ACC112 (cell line): ENCODE results near the gene UBE2L6.
A peak's percentile ranks its signal among the peaks of the same experiment; 100 is the strongest.

Experiments used
- H2AFZ ChIP-seq: fragments of 200-600 bp; sonication (generic); one replicate; pipeline ENCODE4 v1.6.0; 2017; ENCODE audit warnings: antibody characterized with exemption, low read length; ENCODE audit not compliant: unreplicated experiment
- H3K27ac ChIP-seq: fragments of 200-600 bp; sonication (generic); 2 replicates; pipeline ENCODE4 v1.5.1; 2014; ENCODE audit warnings: low read depth, mild to moderate bottlenecking, antibody characterized with exemption, low read length, moderate library complexity
- H3K27me3 ChIP-seq: fragments of 200-600 bp; sonication (generic); 2 replicates; pipeline ENCODE4 v1.6.1; 2014; ENCODE audit warnings: mild to moderate bottlenecking, antibody characterized with exemption, low read length, moderate library complexity, mixed read lengths; ENCODE audit not compliant: insufficient read depth
- H3K36me3 ChIP-seq: fragments of 200-600 bp; sonication (generic); 2 replicates; pipeline ENCODE4 v1.6.1; 2016; ENCODE audit warnings: mild to moderate bottlenecking, antibody characterized with exemption, low read length, moderate library complexity, mixed read lengths; ENCODE audit not compliant: insufficient read depth
- H3K4me1 ChIP-seq: fragments of 200-600 bp; sonication (generic); one replicate; pipeline ENCODE4 v1.6.1; 2016; ENCODE audit warnings: low read length, mixed read lengths; ENCODE audit not compliant: insufficient read depth, unreplicated experiment, control insufficient read depth
- H3K4me3 ChIP-seq: fragments of 200-600 bp; sonication (generic); 2 replicates; pipeline ENCODE4 v1.5.1; 2014; ENCODE audit warnings: mild to moderate bottlenecking, low read depth, low read length
- H3K79me2 ChIP-seq: fragments of 200-600 bp; sonication (generic); one replicate; pipeline ENCODE4 v1.6.0; 2016; ENCODE audit warnings: low read length; ENCODE audit not compliant: control insufficient read depth, unreplicated experiment, insufficient read depth

Gene UBE2L6

GRCh38 chr11:57567515-57568329, at the start of gene UBE2L6:
Gene UBE2L6 (minus strand): TSS chr11:57567672. CDS start chr11:57567611, 61 bp downstream.
- 0 out of 2 replicates have a peak, but pooled peaks cover 3% of the 10 kb centered on the region for H3K36me3 ChIP-seq
- peak within 1 kb of the TSS; percentile 97 for H3K27ac ChIP-seq
- peaks cover 44% of the 10 kb centered on the region for H3K79me2 ChIP-seq
- H3K27me3 ChIP-seq: no peaks in the 10 kb centered on the region
- peak within 1 kb of the TSS; percentile 83 for H3K4me3 ChIP-seq
- peak within 1 kb of the TSS; percentile 55 for H2AFZ ChIP-seq
- H3K4me1 ChIP-seq: peaks cover 20% of the 10 kb centered on the region

GRCh38 chr11:57616595-57616994, 49.1 kb upstream of the UBE2L6 start:
- Histone ChIP-seq H3K27me3 (no peaks in the 10 kb centered on the region), H3K27ac (no peak overlapping the region), H2AFZ (no peak overlapping the region), H3K4me3 (no peak overlapping the region), H3K36me3 (peaks cover 13% of the 10 kb centered on the region; the same call in 1 of the 2 replicates), H3K4me1 (no peaks in the 10 kb centered on the region), H3K79me2 (no peaks in the 10 kb centered on the region)

DNA sequence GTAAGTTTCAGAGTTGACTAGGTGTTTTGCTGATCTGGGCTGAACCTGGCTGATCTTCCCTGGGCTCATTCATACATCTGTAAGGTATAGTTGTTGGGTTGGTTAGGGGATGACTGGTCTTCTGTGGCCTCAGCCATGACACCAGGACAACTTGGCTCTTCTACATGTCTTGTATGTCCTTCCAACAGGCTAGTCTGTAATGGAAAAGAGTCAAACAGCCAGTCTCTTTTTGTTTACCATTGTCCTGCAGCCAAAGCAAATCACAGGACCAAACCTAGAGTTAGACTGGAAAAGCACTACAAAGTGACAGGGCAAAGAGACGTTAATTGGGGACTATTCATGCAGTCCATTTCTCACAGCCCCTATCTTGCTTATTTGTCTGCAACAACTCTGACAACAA, 47.8 kb upstream of the UBE2L6 start:
- Histone ChIP-seq H3K4me1 (no peaks in the 10 kb centered on the region), H3K36me3 (peaks cover 13% of the 10 kb centered on the region; the same call in 1 of the 2 replicates), H2AFZ (no peak overlapping the region), H3K79me2 (no peaks in the 10 kb centered on the region), H3K4me3 (no peak overlapping the region), H3K27ac (no peak overlapping the region), H3K27me3 (no peaks in the 10 kb centered on the region)

- Histone ChIP-seq H3K4me1 (no peaks in the 10 kb centered on the region), H3K4me3 (no peak overlapping the region), H3K27me3 (no peaks in the 10 kb centered on the region), H3K79me2 (no peaks in the 10 kb centered on the region), H3K27ac (no peak overlapping the region), H3K36me3 (peaks cover 7% of the 10 kb centered on the region; the same call in 1 of the 2 replicates), H2AFZ (no peak overlapping the region)
These were observed 46.8 kb upstream of the UBE2L6 start for GRCh38 chr11:57614234-57614772.

DNA sequence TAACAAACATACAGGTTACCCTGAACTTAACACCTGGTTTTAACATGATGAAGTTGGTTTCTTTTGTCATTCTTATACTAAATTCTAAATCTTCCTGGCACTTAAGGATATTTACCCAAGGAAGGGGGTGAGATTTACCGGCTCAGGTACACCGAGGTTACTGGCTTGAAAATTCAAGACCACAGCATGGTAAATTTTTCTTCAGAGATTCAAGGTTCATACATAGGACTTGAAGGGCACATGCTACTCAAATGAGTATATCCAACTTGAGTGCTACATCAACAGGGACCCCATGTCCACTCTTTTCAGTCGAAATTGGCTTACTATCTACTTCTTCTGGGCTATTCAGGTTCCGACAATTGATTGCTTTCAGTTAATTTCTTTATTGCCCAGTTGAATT, 42.7 kb upstream of the UBE2L6 start:
- no peaks in the 10 kb centered on the region for H3K79me2 ChIP-seq

DNA sequence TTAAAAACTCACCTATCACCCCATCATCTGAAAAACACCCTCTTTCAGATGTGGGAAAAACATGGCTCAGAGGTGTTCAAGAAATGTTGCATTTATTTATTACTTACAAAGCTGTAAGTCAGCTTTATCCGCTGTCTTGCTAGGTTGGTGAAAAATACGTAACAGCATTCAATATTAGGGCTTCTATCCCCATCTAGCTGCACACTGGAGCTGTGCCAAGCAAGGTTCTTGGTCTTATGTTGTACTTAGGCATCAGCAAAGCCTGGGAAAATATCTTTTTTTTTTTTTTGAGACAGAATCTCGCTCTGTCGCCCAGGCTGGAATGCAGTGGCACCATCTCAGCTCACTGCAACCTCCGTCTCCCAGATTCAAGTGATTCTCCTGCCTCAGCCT, 37.6 kb upstream of the UBE2L6 start:
- no peaks in the 10 kb centered on the region for H3K79me2 ChIP-seq
- no peaks in the 10 kb centered on the region for H3K4me1 ChIP-seq
- H3K36me3 ChIP-seq: peaks cover 12% of the 10 kb centered on the region; the same call in 1 of the 2 replicates
- H3K27me3 ChIP-seq: no peaks in the 10 kb centered on the region
- no peak overlapping the region for H3K4me3 ChIP-seq
- H2AFZ ChIP-seq: no peak overlapping the region
- no peak overlapping the region for H3K27ac ChIP-seq

More for the DNA sequence above, 42.7 kb upstream of the UBE2L6 start:
- H3K27ac ChIP-seq: no peak overlapping the region
- H3K27me3 ChIP-seq: no peaks in the 10 kb centered on the region
- no peak overlapping the region for H2AFZ ChIP-seq
- H3K4me3 ChIP-seq: no peak overlapping the region
- no peaks in the 10 kb centered on the region for H3K4me1 ChIP-seq
- peaks cover 13% of the 10 kb centered on the region; the same call in 1 of the 2 replicates for H3K36me3 ChIP-seq

DNA sequence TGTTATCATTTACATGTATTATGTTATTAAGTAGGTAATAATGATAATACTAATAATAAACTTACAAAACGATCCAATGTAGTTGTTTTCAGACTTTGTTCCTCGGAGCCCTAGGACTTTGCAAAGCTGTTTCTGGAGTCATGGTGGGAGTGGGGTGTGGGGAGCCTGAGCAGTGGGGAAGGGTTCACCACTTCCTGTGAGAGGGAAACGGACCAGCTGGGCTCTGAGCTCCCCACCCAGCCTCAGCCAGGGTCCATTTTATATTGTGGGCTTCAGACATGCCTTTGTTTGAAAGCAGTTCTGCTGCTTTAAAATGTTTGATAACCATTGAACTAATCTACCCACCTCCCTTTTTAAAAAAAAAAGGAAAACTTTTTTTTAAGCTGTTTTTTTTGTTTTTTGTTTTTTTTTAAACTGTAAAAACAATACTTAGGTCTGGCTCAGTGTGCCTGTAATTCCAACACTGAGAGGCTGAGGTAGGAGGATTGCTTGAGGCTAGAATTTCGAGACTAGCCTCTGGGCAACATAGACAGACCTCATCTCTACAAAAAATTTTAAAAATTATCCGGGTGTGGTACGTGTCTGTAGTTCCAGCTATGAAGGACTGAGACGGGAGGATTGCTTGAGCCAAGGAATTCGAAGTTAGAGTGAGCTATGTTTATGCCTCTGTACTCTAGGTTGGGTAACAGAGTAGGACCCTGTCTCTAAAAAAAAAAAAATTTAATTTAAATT, 37.0 kb upstream of the UBE2L6 start:
- Histone ChIP-seq H3K4me1 (peaks cover 2% of the 10 kb centered on the region), H3K27ac (no peak overlapping the region), H2AFZ (no peak overlapping the region), H3K79me2 (no peaks in the 10 kb centered on the region), H3K27me3 (no peaks in the 10 kb centered on the region), H3K36me3 (peaks cover 12% of the 10 kb centered on the region; the same call in 1 of the 2 replicates), H3K4me3 (no peak overlapping the region)

GRCh38 chr11:57601297-57601696, 33.8 kb upstream of the UBE2L6 start:
- Histone ChIP-seq H3K79me2 (no peaks in the 10 kb centered on the region), H3K27me3 (no peaks in the 10 kb centered on the region), H2AFZ (no peak overlapping the region), H3K36me3 (0 out of 2 replicates have a peak, but pooled peaks cover 3% of the 10 kb centered on the region), H3K4me1 (peaks cover 19% of the 10 kb centered on the region), H3K27ac (no peak overlapping the region), H3K4me3 (no peak overlapping the region)

GRCh38 chr11:57599381-57599780, 31.9 kb upstream of the UBE2L6 start:
- peak overlapping the region; percentile 84 for H3K4me3 ChIP-seq
- H3K79me2 ChIP-seq: no peaks in the 10 kb centered on the region
- peaks cover 19% of the 10 kb centered on the region for H3K4me1 ChIP-seq
- no peaks in the 10 kb centered on the region for H3K27me3 ChIP-seq
- H3K27ac ChIP-seq: peak overlapping the region; percentile 79
- H3K36me3 ChIP-seq: no peaks in the 10 kb centered on the region
- H2AFZ ChIP-seq: no peak overlapping the region

GRCh38 chr11:57598831-57599155, 31.3 kb upstream of the UBE2L6 start:
- Histone ChIP-seq H3K4me3 (peak overlapping the region; percentile 84), H3K27ac (peak overlapping the region; percentile 79), H2AFZ (peak overlapping the region; percentile 52)

More at GRCh38 chr11:57598831-57599155, 31.3 kb upstream of the UBE2L6 start:
- peaks cover 19% of the 10 kb centered on the region for H3K4me1 ChIP-seq
- no peaks in the 10 kb centered on the region for H3K79me2 ChIP-seq
- no peaks in the 10 kb centered on the region for H3K36me3 ChIP-seq
- no peaks in the 10 kb centered on the region for H3K27me3 ChIP-seq
